ENCODE results near the gene PHACTR3.

PHACTR3 gene

GRCh38 chr20:59779656-59780380 lies 175.5 kb downstream of the PHACTR3 start:
- no peak overlapping the region for H3K4me3 ChIP-seq (ENCODE audit: low read length)
- no peak for DNase-seq (ENCODE audit: low read depth)
- TF ChIP-seq, protein P1, sequence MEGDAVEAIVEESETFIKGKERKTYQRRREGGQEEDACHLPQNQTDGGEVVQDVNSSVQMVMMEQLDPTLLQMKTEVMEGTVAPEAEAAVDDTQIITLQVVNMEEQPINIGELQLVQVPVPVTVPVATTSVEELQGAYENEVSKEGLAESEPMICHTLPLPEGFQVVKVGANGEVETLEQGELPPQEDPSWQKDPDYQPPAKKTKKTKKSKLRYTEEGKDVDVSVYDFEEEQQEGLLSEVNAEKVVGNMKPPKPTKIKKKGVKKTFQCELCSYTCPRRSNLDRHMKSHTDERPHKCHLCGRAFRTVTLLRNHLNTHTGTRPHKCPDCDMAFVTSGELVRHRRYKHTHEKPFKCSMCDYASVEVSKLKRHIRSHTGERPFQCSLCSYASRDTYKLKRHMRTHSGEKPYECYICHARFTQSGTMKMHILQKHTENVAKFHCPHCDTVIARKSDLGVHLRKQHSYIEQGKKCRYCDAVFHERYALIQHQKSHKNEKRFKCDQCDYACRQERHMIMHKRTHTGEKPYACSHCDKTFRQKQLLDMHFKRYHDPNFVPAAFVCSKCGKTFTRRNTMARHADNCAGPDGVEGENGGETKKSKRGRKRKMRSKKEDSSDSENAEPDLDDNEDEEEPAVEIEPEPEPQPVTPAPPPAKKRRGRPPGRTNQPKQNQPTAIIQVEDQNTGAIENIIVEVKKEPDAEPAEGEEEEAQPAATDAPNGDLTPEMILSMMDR (conservative IDR thresholded peaks at IDR 0.05; ENCODE audit: low read length) = no peak

- DNase-seq (ENCODE audit: low read depth) = no peak
- TF ChIP-seq, protein P1 (conservative IDR thresholded peaks at IDR 0.05; ENCODE audit: low read length) = no peak
- no peak overlapping the region for H3K4me3 ChIP-seq (ENCODE audit: low read length)
Measured at GRCh38 chr20:59780494-59781185, 176.3 kb downstream of the PHACTR3 start.

DNA sequence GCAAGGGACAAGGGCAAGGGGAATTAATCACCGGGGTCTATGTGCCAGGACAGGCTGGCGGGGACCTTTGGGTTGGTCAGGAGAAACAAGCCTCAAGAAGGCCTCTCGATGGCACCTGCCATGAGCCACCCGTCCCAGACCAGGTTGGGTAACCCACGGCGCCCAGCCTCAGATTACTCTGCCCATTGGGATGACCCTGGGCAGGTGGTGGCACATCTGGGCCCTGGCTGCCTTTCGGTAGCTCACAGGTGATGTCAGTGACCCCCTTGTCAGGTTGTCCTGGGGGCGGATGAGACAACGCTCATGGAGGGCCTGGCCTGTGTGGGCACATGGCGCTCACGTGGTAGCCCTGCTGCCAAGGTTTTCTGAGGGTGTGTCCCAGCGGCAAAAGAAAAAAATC lies 176.9 kb downstream of the PHACTR3 start:
- TF ChIP-seq, protein P1 (conservative IDR thresholded peaks at IDR 0.05; ENCODE audit: low read length) = no peak
- no peak overlapping the region for H3K4me3 ChIP-seq (ENCODE audit: low read length)
- DNase-seq (ENCODE audit: low read depth) = no peak

DNA sequence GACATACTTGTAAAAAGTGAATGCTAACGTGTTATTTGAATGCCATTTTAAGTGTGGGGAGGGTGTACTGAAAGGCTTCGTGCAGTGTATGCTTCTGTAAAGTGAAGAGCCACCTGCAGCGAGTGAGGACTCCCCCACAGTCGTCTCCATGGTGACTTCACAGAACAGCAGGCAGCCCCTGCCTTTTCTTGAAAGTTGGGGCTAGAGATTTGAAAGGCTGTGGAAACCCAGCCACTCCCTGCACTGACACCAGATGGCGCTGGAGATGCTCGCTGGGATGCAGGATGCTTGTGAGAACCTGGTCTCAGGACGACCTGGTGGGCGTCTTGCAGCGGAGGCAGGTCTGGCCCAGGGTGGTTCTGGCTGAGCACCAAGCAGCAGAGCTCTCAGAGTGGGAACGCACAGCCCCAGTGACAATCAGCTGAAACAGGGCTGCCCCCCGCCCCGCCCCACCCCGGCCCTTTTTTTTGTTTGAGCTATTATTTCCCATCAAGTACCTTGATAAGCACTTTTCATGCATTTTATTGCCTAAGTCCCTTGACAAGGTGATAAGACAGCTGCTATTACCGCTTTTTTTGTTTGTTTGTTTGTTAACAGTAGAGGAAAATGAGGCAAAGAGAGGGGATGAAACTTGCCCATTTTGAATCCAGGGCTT lies 178.8 kb downstream of the PHACTR3 start:
- no peak overlapping the region for H3K4me3 ChIP-seq (ENCODE audit: low read length)
- peak; percentile 38 for DNase-seq (ENCODE audit: low read depth)
- TF ChIP-seq, protein P1 (conservative IDR thresholded peaks at IDR 0.05; ENCODE audit: low read length) = peak; percentile 91

DNA sequence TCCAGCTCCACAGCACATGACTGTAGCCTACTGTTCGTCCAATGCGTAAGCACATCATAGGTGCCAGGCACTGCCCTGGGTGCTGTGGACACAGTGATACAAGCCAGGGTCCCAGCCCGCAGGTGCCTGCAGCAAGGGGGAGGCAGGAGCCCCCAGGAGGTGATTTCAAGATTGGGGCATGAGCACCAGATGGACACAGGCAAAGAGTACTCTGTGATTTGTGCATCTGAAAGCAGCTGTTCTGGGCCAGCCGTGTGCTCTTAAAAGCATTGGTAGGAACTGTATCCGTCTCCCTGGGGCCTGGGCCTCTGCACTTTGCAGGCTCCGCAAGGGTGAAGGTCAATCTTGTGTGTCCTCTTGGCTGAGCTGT lies 179.3 kb downstream of the PHACTR3 start:
- DNase-seq (ENCODE audit: low read depth) = no peak
- no peak overlapping the region for H3K4me3 ChIP-seq (ENCODE audit: low read length)
- TF ChIP-seq, protein P1 (conservative IDR thresholded peaks at IDR 0.05; ENCODE audit: low read length) = no peak

DNA sequence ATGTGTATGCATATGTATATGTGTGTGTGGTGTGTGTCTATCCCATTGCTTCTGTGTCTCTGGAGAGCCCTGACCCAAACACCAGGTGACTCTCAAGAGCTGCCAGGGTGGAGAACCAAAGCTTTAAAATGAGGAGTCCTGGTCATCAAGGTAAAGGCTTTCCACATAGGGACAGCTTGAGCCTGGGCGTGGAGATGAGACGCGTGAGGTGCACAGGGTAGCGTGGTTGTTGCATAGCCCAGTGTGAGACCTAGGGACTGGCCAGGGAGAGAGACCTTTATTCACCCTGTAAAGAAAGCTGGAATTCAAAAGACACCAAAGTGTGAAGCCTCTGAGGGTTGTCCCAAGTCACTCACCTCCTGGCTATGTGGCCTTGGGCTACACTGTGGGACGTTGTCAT lies 180.0 kb downstream of the PHACTR3 start:
- H3K4me3 ChIP-seq (ENCODE audit: low read length) = no peak overlapping the region
- DNase-seq (ENCODE audit: low read depth) = no peak
- TF ChIP-seq, protein P1 (conservative IDR thresholded peaks at IDR 0.05; ENCODE audit: low read length) = no peak
